Activated CD4-positive, alpha-beta T cell treated with anti-CD3 and anti-CD28 coated beads for 1 hour (primary cell): ENCODE results near the gene ELSPBP1.
"Not testable (repeated sequence)": the region's sequence is repeated elsewhere in the genome, so short reads cannot be mapped to it uniquely, and the experiment has no call there.

Source experiments
- DNase-seq: peaks from one replicate; pipeline ENCODE4 v3.0.0-alpha.2; 2020

Gene ELSPBP1

DNA sequence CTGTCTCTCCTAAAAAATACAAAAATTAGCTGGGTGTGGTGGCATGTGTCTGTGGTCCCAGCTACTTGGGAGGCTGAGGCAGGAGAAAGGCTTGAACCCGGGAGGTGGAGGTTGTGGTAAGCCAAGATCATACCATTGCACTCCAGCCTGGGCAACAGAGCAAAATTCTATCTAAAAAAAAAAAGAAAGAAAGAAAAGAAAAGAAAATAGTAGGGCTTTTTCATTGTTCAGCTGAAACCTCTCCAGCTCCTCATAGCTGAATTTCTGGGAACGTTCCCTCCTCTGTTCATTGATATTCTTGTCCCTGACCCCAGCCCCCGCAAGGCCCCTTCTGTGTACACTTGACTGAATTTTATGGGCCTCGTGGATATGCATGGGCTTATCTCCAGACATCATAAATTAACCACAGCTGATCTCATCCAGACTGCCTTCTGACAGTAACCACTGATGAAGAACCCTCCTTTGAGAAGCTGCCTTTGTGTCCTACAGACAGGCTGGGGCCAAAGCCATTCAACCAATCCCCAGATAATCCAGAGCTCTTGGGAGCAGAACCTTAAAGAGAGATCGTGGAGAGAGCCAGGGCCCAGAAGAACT, at the start of gene ELSPBP1:
TSS of gene ELSPBP1 (plus strand) at position 424 of the 594 bp plus-strand sequence. CDS start 14,036 bp downstream, outside the sequence.
- no peak for DNase-seq

DNA sequence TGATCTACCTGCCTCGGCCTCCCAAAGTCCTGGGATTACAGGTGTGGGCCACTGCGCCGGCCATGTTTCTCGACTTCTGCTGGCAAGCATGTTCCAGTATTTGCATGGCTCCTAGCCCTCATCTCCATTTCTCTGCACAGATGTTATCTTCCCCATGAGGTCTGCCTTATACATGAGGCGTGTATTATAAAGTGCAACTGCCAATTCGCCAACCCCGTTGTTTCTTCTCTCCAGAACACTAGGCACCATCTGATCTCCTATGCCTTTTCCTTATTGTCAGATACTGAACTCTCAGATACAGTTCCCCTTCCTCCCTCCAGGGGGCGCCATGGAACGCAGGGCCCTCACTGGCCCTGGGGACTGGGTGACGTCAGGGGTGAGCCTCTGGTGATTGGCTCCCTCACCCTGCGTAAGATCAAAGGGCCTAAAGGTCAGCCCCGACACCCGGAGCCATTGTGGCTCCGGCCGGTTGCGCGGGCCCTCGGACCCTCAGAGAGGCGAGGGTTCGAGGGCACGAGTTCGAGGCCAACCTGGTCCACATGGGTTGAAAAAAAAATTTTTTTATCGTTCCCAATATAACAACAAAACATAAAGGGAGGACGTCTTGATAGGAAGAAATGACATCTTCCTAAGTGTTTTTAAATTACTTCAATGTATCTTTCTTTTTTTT, 44.4 kb upstream of the ELSPBP1 start:
- not testable (repeated sequence) for DNase-seq

DNA sequence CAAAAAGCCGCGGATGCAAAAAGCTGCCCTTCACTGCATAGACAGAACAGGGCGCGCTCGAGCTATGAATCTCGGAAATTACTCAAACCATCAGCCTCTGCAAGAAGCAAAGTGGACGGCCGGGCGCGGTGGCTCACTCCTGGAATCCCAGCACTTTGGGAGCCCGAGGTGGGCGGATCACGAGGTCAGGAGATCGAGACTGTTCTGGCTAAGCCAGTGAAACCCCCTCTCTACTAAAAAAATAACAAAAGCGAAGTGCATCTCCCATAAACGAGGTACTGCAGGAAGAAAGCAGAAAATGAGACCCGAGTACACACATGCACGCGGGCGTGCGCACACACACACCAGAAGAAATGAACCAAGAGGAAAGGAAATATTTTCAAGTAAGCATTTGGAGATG, 42.3 kb upstream of the ELSPBP1 start:
- DNase-seq: not testable (repeated sequence)

DNA sequence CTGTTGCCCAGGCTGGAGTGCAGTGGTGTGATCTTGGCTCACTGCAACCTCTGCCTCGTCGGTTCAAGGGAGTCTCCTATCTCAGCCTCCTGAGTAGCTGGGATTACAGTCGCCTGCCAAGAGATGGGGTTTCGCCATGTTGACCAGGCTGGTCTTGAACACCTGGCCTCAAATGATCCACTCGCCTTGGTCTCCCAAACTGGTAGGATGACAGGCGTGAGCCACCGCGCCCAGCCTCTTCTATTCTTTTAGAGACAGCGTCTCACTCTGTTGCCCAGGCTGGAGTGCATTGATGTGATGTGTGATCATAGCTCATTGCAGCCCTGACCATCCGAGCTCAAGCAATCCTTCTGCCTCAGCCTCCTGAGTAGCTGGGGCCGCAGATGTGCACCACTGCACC, 38.5 kb upstream of the ELSPBP1 start:
- DNase-seq: not testable (repeated sequence)

DNA sequence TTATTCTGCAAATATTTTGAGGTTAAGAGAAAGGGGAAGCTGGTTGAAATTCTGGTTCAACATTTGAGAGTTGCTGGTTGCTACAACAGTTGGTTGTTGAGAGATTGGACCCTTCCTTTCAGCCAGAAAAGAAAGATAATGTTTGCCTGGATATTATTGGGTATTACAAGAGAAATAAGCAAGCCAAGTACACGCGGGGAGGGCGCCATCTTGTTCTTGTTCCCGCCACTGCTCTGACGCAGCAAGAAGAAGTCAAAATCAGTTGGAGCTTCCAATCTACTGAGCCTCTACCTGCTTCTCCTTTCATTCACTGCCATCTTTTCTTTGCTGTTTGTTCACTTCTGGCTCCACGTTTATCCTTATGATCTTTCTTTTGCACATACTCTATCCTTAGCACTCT, 20.9 kb upstream of the ELSPBP1 start:
- no peak for DNase-seq

DNA sequence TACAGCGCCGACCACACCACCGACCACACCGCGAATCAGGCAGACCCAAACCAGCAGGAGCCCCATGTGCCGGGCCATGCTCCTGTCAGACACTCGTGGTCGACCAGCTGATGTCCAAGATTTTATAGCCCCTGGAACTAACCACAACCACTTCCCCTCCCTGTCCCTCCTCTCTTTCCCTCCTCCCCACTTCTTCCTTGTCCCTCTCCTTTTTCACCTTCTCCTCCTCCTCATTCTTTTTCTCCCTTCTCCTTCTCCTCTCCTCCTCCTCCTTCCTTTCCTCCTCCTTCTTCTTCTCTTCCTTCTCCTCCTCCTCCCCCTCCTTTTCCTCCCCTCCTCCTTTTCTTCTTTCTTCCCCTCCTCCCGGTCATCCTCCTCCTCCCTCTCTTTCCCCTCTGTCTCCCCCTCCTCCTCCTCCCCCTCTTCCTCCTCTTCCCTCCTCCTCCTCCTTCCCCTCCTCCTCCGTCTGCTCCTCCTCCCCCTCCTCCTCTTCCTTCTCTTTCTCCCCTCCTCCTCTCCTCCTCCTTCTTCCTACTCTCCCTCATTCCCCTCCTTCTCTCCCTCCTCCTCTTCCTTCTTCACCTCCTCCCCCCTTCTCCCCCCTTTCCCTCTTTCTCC, 3.1 kb upstream of the ELSPBP1 start:
- DNase-seq: no peak

DNA sequence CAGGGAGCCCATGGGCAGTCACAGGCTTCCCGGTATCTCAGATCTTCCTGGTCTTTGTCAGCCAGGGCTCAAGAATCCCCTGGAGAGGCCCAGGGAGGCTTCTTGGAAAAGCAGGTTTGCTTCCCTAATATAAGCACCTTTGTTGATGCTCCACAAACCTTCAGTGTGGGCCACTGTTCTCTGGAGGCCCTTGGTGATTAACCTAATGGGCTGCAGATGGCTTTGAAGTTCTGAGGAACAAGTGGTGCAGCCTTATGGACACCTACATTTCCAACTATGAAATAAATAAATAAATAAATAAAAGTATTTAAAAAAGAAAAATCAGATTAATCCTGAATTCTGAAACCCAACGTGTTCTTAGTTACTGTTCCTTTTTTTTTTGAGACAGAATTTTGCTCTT, 2.4 kb upstream of the ELSPBP1 start, which contains the start of gene BSPH1:
TSS of gene BSPH1 (minus strand) at position 101 of the 400 bp plus-strand sequence. CDS start at position 12, 89 bp downstream.
- no peak for DNase-seq

DNA sequence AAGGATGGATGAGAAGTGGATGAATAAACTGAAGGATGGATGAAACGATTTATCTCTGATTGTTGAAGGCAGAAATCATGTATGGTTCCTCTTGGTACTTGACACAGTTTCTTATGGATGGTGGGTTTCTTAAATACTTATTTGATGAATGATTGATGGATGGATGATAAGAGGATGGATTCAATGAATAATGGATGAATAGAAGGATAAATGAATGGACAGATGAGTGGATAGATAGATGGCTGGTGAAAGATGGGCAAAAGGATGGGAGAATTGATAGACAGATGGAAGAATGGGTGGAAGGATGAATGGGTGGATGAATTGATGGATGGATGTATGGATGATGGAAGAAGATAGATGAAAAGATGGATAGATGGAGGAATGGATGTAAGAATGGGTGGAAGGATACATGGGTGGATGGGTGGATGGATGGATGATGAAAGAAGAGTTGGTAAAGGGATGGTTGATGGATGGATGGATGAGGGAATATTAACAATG, 1.8 kb downstream of the ELSPBP1 start:
- DNase-seq: no peak

DNA sequence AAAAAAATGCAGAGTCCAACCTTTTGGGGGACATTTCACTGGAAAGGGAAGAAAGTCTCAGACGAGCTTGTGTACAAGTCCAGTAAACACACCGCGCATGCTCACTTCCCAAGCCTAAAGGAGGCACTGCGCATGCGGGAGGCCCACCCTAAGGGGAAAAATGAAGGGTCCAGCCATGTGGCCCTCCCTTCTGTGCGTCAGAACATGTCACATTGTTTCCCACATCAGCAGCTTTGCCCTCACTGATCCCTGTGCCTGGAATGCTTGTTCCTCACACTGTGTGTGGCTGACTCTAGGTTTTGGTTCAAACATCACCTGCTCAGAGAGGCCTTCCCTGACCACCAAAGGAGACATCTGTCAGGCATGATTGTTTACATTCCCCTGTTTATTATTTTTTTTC, 4.4 kb downstream of the ELSPBP1 start:
- no peak for DNase-seq

DNA sequence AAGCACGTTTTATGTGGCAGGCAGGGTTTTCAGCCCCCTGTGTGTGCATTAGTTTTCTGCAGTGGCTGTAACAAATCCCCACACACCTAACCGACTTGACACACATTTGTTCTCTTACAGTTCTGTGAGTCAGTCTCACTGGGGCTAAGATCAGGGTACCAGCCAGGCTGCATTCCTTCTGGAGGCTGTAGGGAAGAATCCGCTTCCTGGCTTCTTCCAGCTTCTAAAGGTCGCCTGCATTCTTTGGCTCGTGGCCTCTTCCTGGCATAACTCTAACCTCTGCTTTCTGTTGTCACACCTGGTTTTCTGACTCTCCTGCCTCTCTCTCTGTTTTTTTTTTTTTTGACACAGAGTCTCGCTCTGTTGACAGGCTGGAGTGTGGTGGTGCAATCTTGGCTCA, 6.4 kb downstream of the ELSPBP1 start:
- DNase-seq: no peak

DNA sequence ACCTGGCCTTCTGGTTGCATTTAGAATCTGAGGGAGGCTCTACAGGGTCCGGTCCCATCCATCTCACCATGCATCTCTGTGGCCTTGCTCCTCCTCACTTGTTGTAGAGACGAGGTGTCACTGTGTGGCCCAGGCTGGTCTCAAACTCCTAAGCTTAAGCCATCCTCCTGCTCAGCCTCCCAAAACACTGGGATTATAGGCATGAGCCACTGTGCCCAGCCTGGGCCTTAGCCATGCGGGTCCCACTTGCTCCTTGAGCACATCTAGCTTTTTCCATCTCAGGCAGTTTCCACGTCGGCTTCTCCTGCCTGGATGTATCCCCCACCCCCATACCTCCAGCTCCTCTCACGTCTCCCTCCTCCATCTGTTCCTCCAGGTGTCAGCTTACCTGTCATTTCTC, 9.8 kb downstream of the ELSPBP1 start:
- no peak for DNase-seq

DNA sequence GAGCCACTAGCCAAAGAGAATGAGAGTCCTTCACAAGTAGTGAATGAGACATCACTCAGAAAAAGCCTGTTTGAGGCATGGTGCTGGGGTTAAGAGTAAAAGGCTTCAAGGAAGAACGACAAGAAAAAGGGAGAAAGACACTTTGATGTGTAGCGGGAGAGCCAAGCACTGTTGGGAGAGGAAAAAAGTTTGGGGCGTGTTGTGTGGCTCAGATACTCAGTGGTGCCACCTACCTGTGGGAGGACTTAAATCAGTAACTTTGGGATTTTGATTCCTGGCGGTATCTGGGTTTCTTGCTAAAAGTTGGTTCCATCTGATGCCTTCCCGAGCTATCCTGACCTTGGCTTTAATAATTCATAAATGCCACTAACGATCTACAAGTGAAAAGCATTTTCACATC, 12.3 kb downstream of the ELSPBP1 start:
- DNase-seq: no peak

DNA sequence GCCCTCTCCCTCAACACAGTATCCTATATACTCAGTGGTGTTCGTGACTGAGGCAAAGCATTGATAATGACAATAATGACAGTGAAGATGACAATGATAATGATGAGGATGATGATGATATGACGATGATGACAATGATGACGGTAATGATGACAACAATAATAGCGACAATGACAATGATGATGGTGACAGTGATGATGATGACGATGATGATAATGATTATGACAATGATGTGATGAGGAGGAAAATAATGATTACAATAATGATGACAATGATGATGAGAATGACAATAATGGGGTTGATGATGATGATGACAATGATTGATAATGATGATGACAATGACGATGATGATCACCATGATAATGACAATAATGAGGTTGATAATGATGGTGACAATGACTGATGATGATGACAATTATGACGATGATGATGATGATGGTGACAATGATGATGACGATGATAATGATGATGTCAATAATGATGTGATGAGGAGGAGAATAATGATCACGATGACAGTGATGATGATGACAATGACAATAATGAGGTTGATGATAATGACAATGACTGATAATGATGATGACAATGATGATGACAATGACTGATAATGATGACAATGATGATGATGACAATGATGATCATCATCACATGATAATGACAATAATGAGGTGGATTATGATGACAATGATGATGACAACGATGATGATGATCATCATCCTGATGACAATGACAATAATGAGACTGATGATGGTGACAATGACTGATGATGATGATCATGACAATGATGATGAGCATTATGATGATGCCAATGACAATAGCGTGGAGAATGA, 16.7 kb downstream of the ELSPBP1 start:
- no peak for DNase-seq

DNA sequence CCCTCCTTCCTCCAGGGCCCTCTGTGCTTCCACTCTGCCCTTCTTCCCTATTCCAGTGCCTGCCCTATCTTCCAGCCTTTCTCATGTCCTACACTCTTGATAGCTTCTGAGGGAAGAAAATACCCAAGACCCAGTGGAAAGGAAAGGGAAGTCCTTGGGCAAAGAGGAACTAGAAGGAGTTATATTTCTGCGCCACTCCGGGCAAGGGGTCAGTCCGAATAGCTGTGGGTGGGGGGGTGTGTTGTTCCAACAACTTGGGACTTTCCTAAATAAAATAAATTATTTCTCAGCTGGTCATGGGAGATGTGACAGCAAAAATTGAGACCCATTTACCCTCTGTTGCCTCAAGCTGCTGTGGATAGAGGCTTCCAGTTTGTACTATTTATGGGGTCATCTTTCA, 26.3 kb downstream of the ELSPBP1 start:
- no peak for DNase-seq

DNA sequence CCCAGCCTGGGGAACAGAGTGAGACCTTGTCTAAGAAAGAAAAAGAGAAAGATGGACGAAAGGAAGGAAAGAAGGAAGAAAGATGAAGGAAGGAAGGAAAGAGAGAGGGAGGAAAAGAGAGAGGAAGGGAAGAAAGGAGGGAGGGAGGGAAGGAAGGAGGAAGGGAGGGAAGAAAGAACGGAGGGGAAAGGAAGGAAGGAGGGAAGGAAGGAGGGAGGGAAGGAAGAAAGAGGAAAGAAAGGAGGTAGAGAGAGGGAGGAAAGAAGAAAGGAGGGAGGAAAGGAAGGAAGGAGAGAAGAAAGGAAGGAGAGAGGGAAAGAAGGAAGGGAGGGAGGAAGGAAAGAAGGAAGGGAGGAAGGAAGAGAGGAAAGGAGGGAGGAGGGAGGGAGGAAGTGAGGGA, 28.6 kb downstream of the ELSPBP1 start:
- DNase-seq: no peak

DNA sequence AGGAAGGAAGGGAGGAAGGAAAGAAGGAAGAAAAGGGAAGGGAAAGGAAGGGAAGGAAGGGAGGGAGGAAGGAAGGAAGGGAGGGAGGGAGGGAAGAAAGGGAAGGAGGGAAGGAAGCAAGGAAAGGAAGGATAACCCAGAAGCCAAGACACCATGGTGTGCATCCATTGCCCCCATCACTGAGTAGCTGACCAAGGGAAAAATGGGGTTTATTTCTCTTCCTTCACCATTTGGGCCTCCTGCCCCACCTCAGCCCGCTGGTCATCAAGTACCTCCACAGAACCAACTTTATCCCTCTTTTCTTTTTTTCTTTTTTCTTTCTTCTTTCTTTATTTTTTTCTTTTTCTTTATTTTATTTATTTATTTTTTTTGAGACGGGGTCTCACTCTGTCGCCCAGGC, 29.1 kb downstream of the ELSPBP1 start:
- no peak for DNase-seq

DNA sequence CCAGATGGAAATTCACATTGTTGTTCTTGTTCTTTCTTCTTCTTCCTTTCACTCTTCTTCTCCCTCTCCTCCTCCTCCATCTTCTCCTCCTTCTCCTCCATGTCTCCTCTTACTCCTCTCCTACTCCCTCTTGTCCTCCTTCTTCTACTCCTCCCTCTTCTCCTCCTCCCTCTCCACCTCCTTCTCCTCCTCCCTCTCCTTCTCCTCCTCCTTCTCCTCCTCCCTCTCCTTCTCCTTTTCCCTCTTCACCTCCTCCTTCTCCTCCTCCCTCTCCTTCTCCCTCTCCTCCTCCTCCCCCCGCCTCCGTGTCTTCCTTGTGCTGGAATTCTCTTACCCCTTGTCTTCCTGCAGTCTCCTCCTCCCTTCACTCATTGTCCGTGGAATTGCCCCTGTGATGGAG, 31.0 kb downstream of the ELSPBP1 start:
- no peak for DNase-seq

DNA sequence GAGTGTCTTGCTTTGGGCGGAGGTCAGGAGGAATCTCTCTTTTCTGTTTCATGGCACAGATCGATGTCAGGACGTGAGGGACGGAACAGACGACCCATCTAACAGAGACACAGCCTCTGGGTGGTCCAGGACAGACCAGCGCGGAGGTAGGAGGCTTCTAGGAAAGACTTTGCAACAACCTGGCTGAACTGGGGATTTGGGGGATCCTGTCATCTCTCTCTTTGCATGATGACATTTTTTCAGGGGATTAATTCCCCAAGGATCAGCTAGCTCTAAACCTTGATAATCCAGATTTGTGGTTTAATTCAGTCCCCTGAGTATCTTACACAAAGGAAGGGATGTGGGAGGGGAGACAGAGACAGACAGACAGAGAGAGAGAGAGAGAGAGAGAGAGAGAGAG, 35.0 kb downstream of the ELSPBP1 start:
- no peak for DNase-seq

DNA sequence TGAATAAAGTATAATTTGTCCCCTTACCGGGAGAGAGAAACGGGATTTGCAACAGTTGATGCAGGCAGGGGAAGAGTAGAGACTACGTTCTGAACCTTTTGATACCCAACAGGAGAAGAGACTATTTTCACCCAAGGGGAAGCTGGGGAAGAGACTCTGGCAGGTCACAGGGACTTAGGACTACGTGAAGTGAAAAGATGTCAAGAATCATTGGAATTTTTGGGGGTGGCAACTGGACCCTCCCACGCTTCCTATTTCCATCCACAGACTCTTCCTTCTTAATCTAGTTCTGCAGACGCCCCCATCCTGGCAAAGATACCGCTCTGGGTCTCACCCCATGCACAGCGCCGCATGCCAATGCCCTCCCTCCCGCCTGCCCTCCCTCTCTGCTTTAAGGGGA, 35.6 kb downstream of the ELSPBP1 start:
- DNase-seq: no peak

DNA sequence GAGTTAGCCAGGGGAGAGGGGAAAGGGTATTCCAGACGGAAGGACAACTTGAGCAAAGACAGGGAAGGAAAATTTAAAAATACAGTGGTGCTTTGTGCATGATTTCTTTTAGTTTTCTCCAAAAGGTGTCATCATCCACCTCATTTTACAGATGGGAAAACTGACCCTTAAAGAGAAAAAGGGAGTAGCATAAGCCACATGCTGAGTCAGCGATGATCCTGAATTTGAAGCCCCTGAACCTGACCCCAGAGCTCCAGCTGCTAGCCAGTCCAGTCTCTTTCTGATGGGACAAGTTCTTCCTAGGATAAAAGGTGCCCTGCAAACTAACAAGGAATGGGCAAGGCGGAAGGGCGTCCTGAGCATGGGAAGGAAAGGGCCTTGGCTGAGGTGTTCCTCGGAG, 39.2 kb downstream of the ELSPBP1 start:
- DNase-seq: no peak

DNA sequence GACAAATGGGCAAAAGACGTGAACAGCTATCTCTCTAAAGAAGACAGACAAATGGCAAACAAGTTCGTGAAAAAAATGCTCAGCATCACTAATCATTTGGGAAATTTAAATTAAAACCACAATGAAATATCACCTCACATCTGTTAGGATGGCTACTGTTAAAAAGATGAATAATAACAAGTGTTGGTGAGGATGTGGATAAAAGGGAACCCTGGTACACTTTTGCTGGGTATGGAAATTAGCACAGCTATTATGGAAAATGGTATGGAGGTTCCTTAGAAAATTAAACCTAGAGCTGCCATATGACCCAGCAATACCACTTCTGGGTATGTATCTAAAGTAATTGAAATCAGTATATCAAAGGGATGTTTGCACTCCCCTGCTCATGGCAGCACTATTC, 42.3 kb downstream of the ELSPBP1 start:
- no peak for DNase-seq

DNA sequence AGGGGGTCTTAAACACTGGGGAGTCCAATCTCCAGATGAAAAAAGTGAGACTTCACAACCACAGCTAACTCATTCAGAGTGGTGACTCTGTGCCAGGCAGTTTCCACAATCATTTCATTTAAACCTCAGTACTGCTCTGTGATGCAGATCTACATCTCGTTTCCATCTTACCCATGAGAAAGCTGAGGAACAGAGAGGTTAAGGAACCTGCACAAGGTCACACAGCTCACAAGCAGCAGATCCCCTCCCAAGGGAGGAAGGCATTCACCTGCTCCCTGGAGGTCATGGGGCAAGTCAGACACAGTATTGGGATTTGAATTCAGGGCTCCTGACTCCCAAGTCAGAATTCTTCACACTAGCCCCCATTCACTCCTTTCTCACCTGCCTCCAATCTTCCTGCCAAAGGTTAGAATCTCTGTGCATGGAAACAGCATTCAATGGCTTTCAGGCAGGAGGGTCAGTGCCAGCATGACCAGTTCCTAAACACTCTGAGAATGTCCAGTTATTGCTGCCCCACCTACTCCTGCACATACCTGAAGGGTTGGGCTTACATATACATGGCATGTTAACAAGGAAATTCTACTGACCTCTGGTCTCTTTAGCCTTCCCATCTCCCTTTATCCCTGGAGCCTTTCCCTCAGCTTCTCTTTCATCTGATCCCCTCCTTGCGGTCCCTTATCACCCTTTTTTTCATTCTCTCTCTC, 47.6 kb downstream of the ELSPBP1 start:
- no peak for DNase-seq
